ENCODE results near the gene TCF20. TPM values are rescaled to one million over a fixed set of nuclear protein-coding genes. Genes with fewer than 3 reads are reported as not detected.
A peak's percentile ranks its signal among the peaks of the same experiment; 100 is the strongest.

TCF20 gene
- total RNA-seq, 2 donors from 2014 or later = 61.2 to 72.5 TPM

DNA sequence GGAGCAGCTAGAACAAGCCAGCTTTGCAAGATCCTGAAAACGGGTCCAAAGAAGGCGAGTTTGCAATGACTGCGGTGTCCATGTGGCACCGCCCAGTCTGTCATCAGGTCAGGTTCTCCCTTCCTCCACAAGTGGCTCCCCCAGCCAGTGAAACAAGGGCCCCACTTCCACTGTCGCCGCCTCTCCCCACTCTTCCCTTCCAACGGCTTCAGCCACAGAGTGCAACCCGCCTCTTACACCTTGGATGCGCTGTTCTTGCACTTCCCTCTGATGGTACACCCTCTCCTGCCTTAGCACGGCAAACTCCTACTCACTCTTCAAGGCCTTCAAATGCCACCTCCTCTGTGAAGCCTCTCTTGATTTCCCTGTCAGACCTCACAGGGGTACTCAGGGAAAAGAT, 10.8 kb upstream of the TCF20 start:
- Mint-ChIP-seq H3K4me3 (no peak overlapping the region), H3K4me1 (peaks cover 13% of the 10 kb centered on the region), H3K9me3 (no peaks in the 10 kb centered on the region), H3K27ac (peak overlapping the region; percentile 33), H3K36me3 (ENCODE audit: low read depth) (no peaks in the 10 kb centered on the region), H3K27me3 (no peaks in the 10 kb centered on the region)
- ATAC-seq (replicated peaks) = no peak

GRCh38 chr22:42280836-42281235, 10.4 kb upstream of the TCF20 start:
- Mint-ChIP-seq H3K9me3 (no peaks in the 10 kb centered on the region), H3K27ac (no peak overlapping the region), H3K4me3 (no peak overlapping the region), H3K4me1 (peaks cover 8% of the 10 kb centered on the region), H3K27me3 (no peaks in the 10 kb centered on the region), H3K36me3 (ENCODE audit: low read depth) (no peaks in the 10 kb centered on the region)
- no peak for ATAC-seq (replicated peaks)

DNA sequence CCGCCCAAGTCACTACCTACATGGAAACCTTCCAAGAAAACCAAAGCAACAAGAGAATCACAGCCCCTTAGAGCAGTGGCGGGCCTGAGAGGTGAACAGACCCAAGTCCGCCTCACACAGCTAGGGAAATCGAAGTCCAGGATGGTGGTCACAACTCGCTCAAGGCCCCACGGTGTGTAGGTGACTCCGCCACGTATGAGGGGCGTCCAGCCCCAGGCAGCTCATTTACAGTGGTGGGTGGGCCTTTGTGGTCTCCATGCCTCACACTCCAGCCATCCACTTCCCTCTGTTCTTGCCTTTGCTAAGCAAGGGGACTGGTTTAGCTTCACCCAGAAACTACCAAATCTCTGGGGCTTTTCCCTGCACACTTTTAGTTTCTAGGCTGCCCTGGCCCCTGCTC, 9.7 kb upstream of the TCF20 start:
- H3K4me1 Mint-ChIP-seq = peaks cover 1% of the 10 kb centered on the region
- H3K27ac Mint-ChIP-seq = no peak overlapping the region
- no peaks in the 10 kb centered on the region for H3K36me3 Mint-ChIP-seq (ENCODE audit: low read depth)
- H3K9me3 Mint-ChIP-seq = no peaks in the 10 kb centered on the region
- H3K27me3 Mint-ChIP-seq = no peaks in the 10 kb centered on the region
- H3K4me3 Mint-ChIP-seq = no peak overlapping the region
- no peak for ATAC-seq (replicated peaks)

DNA sequence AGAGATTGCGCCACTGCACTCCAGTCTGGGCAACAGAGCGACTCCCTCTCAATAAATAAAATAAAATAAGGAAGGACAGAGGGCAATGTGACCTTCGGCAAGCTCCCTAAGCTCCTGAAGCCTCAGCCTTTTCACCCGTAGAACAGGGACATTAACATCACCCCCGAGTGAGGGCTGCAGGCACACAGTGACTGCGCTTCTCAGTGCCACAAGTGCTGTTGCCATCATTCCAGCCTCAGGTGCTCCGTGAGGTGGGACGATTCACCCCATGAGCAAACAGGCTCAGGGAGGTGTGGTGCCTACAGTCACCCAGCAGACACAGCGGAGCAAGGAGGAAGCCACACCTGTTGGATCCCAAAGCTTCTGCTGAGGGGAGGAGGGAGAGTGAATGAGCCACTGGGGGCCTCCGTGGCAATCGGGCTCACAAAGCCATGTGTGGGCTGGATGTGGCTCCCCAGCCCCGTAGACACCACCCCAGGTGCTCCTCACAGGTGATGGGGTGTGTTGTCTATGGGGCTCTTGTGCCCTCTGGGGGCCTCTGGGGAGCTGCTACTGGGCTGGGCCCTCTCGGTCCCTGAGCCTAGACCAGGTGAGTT, 9.1 kb upstream of the TCF20 start:
- H3K27ac Mint-ChIP-seq = no peak overlapping the region
- H3K4me1 Mint-ChIP-seq = no peaks in the 10 kb centered on the region
- ATAC-seq (replicated peaks) = no peak
- no peaks in the 10 kb centered on the region for H3K36me3 Mint-ChIP-seq (ENCODE audit: low read depth)
- no peaks in the 10 kb centered on the region for H3K27me3 Mint-ChIP-seq
- no peak overlapping the region for H3K4me3 Mint-ChIP-seq
- H3K9me3 Mint-ChIP-seq = no peaks in the 10 kb centered on the region

- Mint-ChIP-seq H3K36me3 (ENCODE audit: low read depth) (no peaks in the 10 kb centered on the region), H3K27ac (no peak overlapping the region), H3K4me1 (no peaks in the 10 kb centered on the region), H3K9me3 (no peaks in the 10 kb centered on the region), H3K27me3 (no peaks in the 10 kb centered on the region), H3K4me3 (no peak overlapping the region)
- ATAC-seq (replicated peaks) = peak; percentile 52
These were observed 7.7 kb upstream of the TCF20 start for GRCh38 chr22:42277988-42278776.

- Mint-ChIP-seq H3K27ac (no peak overlapping the region), H3K27me3 (no peaks in the 10 kb centered on the region), H3K4me1 (no peaks in the 10 kb centered on the region), H3K4me3 (no peak overlapping the region), H3K36me3 (ENCODE audit: low read depth) (no peaks in the 10 kb centered on the region), H3K9me3 (no peaks in the 10 kb centered on the region)
- ATAC-seq (replicated peaks) = no peak
These were observed 6.8 kb upstream of the TCF20 start for GRCh38 chr22:42277232-42277753.

DNA sequence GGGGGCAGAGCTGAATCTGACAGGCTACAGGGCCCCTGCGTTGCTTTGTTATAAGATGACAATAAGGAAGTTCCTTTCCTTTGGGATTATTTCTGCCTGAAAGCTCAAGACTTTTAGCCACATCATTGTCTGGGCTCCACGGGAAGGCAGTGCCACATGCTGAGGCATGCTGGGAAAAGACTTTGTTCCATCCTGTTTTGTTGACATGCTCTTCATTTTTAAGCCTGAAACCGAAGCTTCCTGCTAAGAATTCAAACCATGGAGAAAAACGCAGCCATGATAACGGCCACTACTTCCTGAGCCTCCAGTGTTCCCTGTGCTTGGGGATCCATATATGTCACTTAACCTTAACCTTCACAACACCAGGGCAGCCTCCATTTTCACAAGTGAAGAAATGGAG, 5.5 kb upstream of the TCF20 start:
- Mint-ChIP-seq H3K36me3 (ENCODE audit: low read depth) (no peaks in the 10 kb centered on the region), H3K4me1 (no peaks in the 10 kb centered on the region), H3K27me3 (no peaks in the 10 kb centered on the region), H3K27ac (no peak overlapping the region), H3K9me3 (no peaks in the 10 kb centered on the region), H3K4me3 (no peak overlapping the region)
- no peak for ATAC-seq (replicated peaks)

GRCh38 chr22:42275176-42275575, 4.7 kb upstream of the TCF20 start:
- Mint-ChIP-seq H3K27me3 (no peaks in the 10 kb centered on the region), H3K36me3 (ENCODE audit: low read depth) (no peaks in the 10 kb centered on the region), H3K27ac (no peak overlapping the region), H3K4me1 (no peaks in the 10 kb centered on the region), H3K4me3 (no peak overlapping the region), H3K9me3 (no peaks in the 10 kb centered on the region)
- no peak for ATAC-seq (replicated peaks)

DNA sequence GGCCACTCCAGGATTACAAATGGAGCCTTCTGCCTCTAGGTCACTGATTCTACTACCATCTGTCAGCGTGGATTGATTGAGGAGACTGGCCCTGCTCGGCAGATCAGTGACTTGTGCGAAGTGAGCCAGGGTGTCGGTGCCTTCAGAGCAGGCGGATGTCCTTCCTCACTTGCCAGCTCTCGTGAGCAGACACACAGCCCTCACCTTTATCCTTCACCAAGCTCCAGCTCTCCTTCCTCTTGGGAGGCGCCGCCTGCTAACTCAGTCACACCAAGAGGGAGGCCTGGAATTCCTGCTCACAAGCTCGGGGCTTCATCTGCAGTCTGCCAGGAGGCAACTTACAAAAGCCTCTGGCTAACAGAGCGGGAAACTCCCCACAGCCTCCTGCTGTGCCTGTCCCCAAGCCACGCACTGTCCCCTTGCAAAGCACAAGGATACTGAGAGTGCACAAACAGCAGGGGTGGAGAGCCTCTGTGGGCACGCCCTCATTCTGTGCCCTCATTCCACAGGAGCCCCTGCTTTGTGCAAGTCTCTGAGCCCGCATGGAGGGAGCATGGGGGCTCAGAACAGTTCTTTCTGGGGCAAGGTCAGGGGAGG, 3.5 kb upstream of the TCF20 start:
- peaks cover 6% of the 10 kb centered on the region for H3K36me3 Mint-ChIP-seq (ENCODE audit: low read depth)

DNA sequence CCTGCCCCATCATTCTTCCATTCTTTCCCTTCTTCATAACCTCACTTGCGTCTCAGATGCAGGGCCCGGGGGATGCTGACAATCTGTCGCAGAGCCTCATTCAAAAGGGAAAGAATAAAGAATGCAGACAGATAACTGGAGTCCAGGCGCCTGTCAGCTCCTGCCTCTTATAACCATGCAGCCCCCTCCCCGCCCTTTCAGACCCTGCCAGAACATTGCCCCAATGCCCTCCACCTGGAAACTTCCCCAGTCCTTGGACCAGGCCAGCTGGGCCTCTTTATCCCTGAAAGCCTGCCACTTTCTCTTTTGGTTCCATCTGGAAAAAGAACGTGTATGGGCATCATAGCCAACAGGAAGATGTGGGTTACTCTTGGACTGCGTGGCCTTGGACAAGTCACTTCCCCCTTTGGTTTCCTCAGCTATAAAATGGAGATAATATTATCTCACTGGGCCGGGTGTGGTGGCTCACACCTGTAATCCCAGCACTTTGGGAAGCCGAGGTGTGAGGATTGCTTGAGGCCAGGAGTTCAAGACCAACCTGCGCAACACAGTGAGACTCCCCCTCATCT, 2.1 kb upstream of the TCF20 start:
- ATAC-seq (replicated peaks) = no peak
- H3K36me3 Mint-ChIP-seq (ENCODE audit: low read depth) = peaks cover 20% of the 10 kb centered on the region
- no peaks in the 10 kb centered on the region for H3K27me3 Mint-ChIP-seq
- peaks cover 13% of the 10 kb centered on the region for H3K4me1 Mint-ChIP-seq
- peak overlapping the region; percentile 44 for H3K4me3 Mint-ChIP-seq
- no peak overlapping the region for H3K27ac Mint-ChIP-seq
- no peaks in the 10 kb centered on the region for H3K9me3 Mint-ChIP-seq

More for the DNA sequence above, 3.5 kb upstream of the TCF20 start:
- peaks cover 4% of the 10 kb centered on the region for H3K4me1 Mint-ChIP-seq
- no peaks in the 10 kb centered on the region for H3K9me3 Mint-ChIP-seq
- H3K4me3 Mint-ChIP-seq = no peak overlapping the region
- no peak for ATAC-seq (replicated peaks)
- H3K27ac Mint-ChIP-seq = peak overlapping the region; percentile 20
- no peaks in the 10 kb centered on the region for H3K27me3 Mint-ChIP-seq

GRCh38 chr22:42271906-42272305, 1.5 kb upstream of the TCF20 start:
- Mint-ChIP-seq H3K27me3 (no peaks in the 10 kb centered on the region), H3K9me3 (no peaks in the 10 kb centered on the region), H3K36me3 (ENCODE audit: low read depth) (peaks cover 26% of the 10 kb centered on the region), H3K27ac (no peak overlapping the region), H3K4me3 (peak overlapping the region; percentile 44), H3K4me1 (peaks cover 13% of the 10 kb centered on the region)
- ATAC-seq (replicated peaks) = no peak

DNA sequence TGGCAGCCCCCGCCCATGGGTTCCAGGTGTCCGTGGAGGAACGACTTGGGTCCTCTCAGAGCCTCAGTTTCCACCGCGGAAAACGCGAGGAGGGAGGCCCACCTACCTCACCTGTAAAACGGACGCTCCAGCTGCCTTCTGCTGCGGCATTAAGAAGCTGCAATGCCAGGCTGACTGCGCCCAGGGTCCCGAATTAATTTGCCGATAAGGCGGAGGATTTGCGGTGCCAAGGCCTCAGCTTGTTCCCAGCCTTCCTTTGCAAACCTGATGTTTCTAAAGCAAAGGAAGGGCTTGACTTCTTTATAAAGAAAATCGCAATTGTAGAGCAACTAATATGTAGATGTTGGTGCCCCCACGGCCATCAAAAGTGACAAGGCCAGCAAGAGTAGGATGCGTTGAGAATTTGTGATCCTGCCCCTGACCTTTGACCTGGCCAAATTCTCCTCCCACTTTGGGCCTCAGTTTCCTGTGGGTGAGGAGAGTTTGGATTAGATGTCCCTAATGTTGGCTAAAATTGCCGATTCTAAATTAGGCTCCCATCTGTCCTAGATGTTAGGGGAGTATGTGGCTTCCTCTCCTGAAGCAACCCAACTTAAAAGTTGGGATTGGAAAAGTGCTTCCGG, 849 bp upstream of the TCF20 start:
- Mint-ChIP-seq H3K4me1 (peaks cover 13% of the 10 kb centered on the region), H3K36me3 (ENCODE audit: low read depth) (peaks cover 32% of the 10 kb centered on the region), H3K27me3 (no peaks in the 10 kb centered on the region), H3K4me3 (peak overlapping the region; percentile 44), H3K9me3 (no peaks in the 10 kb centered on the region), H3K27ac (no peak overlapping the region)
- ATAC-seq (replicated peaks) = no peak

DNA sequence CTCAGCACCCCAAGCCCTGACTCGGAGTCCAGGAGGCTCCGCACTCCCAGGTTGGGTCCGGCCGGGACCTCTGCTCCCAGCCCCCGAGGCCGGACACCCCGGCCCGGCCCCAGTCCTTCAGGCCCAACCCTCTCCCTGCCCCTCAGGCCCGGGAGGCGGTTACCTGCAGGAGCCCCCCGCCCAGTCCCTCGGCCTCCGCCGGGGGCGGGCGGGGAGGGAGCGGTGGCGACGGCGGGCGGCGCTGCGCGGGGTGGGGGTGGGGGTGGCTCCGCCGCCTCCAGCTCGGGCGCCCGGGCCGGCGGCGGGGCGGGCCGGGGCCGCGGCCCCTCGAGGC, 310 bp downstream of the TCF20 start:
- Mint-ChIP-seq H3K27ac (no peak overlapping the region), H3K36me3 (ENCODE audit: low read depth) (peaks cover 43% of the 10 kb centered on the region), H3K27me3 (no peaks in the 10 kb centered on the region), H3K9me3 (no peaks in the 10 kb centered on the region), H3K4me3 (peak overlapping the region; percentile 90), H3K4me1 (peaks cover 19% of the 10 kb centered on the region)
- peak; percentile 50 for ATAC-seq (replicated peaks)

- ATAC-seq (replicated peaks) = peak; percentile 81
- Mint-ChIP-seq H3K27me3 (no peaks in the 10 kb centered on the region), H3K9me3 (no peaks in the 10 kb centered on the region), H3K36me3 (ENCODE audit: low read depth) (peaks cover 43% of the 10 kb centered on the region), H3K27ac (peak overlapping the region; percentile 81), H3K4me3 (peak overlapping the region; percentile 90), H3K4me1 (peaks cover 23% of the 10 kb centered on the region)
These were observed 849 bp downstream of the TCF20 start for GRCh38 chr22:42269432-42270175.
